Measurements from ENCODE around the gene RNF32. TPM values are rescaled to one million over a fixed set of nuclear protein-coding genes. Genes with fewer than 3 reads are reported as not detected.

The RNF32 gene
- total and polyA plus RNA-seq, 2 of the 13 experiments (the other 11 are each of a cell fraction or from before 2014, with no cell fraction given): not detected

DNA sequence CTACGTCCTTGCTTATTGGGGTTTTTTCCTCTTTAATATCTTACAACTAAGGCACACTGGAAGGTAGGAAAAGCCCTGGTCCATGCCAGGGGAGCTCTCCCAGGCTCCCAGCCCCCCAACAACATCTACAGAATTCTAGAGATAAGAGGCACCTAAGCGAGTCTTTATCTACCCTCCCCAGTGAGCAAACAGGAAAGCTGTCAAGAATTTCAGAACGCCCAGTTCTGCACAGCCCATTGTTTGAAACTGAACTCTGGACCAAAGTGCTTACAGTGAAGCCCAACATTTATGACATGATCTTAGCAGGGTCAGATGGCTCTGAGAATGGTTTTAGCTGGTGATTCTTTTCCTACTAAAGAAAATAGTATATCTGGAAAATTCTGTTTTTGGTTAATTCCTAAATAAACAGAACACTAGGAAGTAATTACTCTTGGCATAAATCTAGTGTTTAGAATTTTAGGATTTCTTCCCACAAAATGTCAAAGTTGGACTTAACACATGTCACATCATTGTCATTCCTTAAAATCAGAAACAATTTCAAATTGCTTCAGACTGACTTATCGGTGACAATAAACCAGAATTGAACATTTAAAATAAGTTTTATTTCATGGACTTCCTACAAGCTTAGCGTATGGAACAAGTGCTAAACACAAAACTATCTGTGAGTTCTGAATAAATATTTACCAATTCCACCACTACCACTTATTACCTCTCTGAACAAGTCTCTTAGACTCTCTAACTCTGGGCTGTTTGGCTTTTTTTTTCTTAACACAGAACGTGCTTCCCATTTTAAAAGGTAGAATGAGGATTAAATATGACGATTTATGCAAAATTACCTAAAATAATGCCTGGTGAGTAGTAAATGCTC is 31.3 kb upstream of the RNF32 start (continued):
- TF ChIP-seq, protein P1, sequence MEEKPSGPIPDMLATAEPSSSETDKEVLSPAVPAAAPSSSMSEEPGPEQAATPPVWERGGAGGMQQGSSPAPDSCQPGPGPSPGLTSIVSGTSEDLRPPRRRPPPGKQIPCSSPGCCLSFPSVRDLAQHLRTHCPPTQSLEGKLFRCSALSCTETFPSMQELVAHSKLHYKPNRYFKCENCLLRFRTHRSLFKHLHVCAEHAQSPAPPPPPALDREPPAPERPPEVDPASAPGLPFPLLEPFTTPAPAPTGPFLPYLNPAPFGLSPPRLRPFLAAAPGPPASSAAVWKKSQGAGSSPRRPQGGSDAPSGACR (CRISPR knock-in tag; IDR thresholded peaks at IDR 0.05): no peak; the same call in 1 of the 2 replicates
- TF ChIP-seq TIGD3 (CRISPR knock-in tag; IDR thresholded peaks at IDR 0.05; ENCODE audit: borderline replicate concordance): no peak
- TF ChIP-seq, protein P2, sequence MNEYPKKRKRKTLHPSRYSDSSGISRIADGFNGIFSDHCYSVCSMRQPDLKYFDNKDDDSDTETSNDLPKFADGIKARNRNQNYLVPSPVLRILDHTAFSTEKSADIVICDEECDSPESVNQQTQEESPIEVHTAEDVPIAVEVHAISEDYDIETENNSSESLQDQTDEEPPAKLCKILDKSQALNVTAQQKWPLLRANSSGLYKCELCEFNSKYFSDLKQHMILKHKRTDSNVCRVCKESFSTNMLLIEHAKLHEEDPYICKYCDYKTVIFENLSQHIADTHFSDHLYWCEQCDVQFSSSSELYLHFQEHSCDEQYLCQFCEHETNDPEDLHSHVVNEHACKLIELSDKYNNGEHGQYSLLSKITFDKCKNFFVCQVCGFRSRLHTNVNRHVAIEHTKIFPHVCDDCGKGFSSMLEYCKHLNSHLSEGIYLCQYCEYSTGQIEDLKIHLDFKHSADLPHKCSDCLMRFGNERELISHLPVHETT (CRISPR knock-in tag; conservative IDR thresholded peaks at IDR 0.05): 0 out of 2 replicates have a peak, but pooled peaks have one; percentile 45
- TF ChIP-seq THAP11 (CRISPR knock-in tag; IDR thresholded peaks at IDR 0.05): peak; percentile 67
- TF ChIP-seq, protein P3, sequence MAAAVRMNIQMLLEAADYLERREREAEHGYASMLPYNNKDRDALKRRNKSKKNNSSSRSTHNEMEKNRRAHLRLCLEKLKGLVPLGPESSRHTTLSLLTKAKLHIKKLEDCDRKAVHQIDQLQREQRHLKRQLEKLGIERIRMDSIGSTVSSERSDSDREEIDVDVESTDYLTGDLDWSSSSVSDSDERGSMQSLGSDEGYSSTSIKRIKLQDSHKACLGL (CRISPR knock-in tag; IDR thresholded peaks at IDR 0.05): no peak
- no peak for TF ChIP-seq ZNF337 (CRISPR knock-in tag; IDR thresholded peaks at IDR 0.05; ENCODE audit: borderline replicate concordance, low read depth)
- TF ChIP-seq KDM2A (CRISPR knock-in tag; IDR thresholded peaks at IDR 0.05; ENCODE audit: borderline replicate concordance, low read depth): peak; percentile 53; the same call in 1 of the 2 replicates
- no peak; the same call in 1 of the 2 replicates for TF ChIP-seq FOXK1 (CRISPR knock-in tag; IDR thresholded peaks at IDR 0.05; ENCODE audit: borderline replicate concordance, low read depth)
- TF ChIP-seq SP2 (CRISPR knock-in tag; IDR thresholded peaks at IDR 0.05): no peak
- TF ChIP-seq PLSCR1 (CRISPR knock-in tag; IDR thresholded peaks at IDR 0.05; ENCODE audit: borderline replicate concordance): no peak
- TF ChIP-seq HES4 (CRISPR knock-in tag; IDR thresholded peaks at IDR 0.05; ENCODE audit: borderline replicate concordance): no peak
- TF ChIP-seq ZNF460 (CRISPR knock-in tag; IDR thresholded peaks at IDR 0.05; ENCODE audit: borderline replicate concordance): no peak
- TF ChIP-seq THYN1 (CRISPR knock-in tag; IDR thresholded peaks at IDR 0.05; ENCODE audit: borderline replicate concordance, low read depth): no peak
- TF ChIP-seq LRRFIP1 (CRISPR knock-in tag; conservative IDR thresholded peaks at IDR 0.05): no peak
- no peak for TF ChIP-seq ZNF335 (CRISPR knock-in tag; IDR thresholded peaks at IDR 0.05)
- no peak for TF ChIP-seq WIZ (CRISPR knock-in tag; IDR thresholded peaks at IDR 0.05)
- no peak for TF ChIP-seq ZNF263 (CRISPR knock-in tag; IDR thresholded peaks at IDR 0.05)
- peak; percentile 89 for TF ChIP-seq HMG20A (CRISPR knock-in tag; IDR thresholded peaks at IDR 0.05; ENCODE audit: borderline replicate concordance)
- TF ChIP-seq MEIS2 (CRISPR knock-in tag; IDR thresholded peaks at IDR 0.05): peak; percentile 98
- peak; percentile 57; the same call in 1 of the 2 replicates for TF ChIP-seq BRD4 (CRISPR knock-in tag; IDR thresholded peaks at IDR 0.05)
- TF ChIP-seq ZNF143 (CRISPR knock-in tag; IDR thresholded peaks at IDR 0.05): no peak

All from HepG2 (cell line).